GM23248 (cell line): ENCODE measurements around the gene NCOA1.
"Not testable (repeated sequence)": the region's sequence is repeated elsewhere in the genome, so short reads cannot be mapped to it uniquely, and the experiment has no call there.

ENCODE experiments used
- EZH2 ChIP-seq: fragments of 200-600 bp; sonication (generic); IDR thresholded peaks from 2 replicates; pipeline ENCODE4 v1.6.1; 2018; ENCODE audit warnings: antibody characterized with exemption, mild to moderate bottlenecking; ENCODE audit not compliant: insufficient read depth, poor library complexity, severe bottlenecking
- EZH2phosphoT487 ChIP-seq: fragments of 200-600 bp; sonication (generic); IDR thresholded peaks from 2 replicates; pipeline ENCODE4 v1.6.1; 2018; ENCODE audit warnings: antibody characterized with exemption, moderate library complexity, mild to moderate bottlenecking, low read depth; ENCODE audit not compliant: insufficient read depth

- not testable (repeated sequence) for TF ChIP-seq EZH2, EZH2phosphoT487
Measured at GRCh38 chr2:24532057-24532456, 41.0 kb downstream of the NCOA1 start.
